PFSK-1 (cell line): Measurements from ENCODE around the gene DTX3.

Source experiments
- FOXP2 ChIP-seq: optimal IDR thresholded peaks from 2 replicates; pipeline ENCODE3; 2011; ENCODE audit warnings: borderline replicate concordance, control low read depth, inconsistent platforms; ENCODE audit not compliant: insufficient read depth; ENCODE audit errors: extremely low read length, extremely low read depth
- POLR2AphosphoS5 ChIP-seq: IDR thresholded peaks from 2 replicates; pipeline ENCODE4 v1.6.1; 2012; ENCODE audit warnings: low read depth, mild to moderate bottlenecking, control low read depth, low read length, moderate library complexity
- REST ChIP-seq, 2 experiments: IDR thresholded peaks; 2 replicates each; pipeline versions ENCODE4 v1.6.1 to v1.8.0; 2011 to 2012; ENCODE audit warnings: low read depth in 2 of 2, low read length in 2 of 2, control low read depth in 1 of 2, inconsistent platforms in 1 of 2, mild to moderate bottlenecking in 1 of 2, moderate library complexity in 1 of 2; ENCODE audit not compliant: insufficient read depth in 1 of 2
- SIN3A ChIP-seq: IDR thresholded peaks from 2 replicates; pipeline ENCODE4 v1.6.1; 2012; ENCODE audit warnings: mild to moderate bottlenecking, low read length, moderate library complexity, borderline replicate concordance; ENCODE audit not compliant: insufficient read depth
- TAF1 ChIP-seq: IDR thresholded peaks from 2 replicates; pipeline ENCODE4 v1.6.1; 2012; ENCODE audit warnings: low read length, control low read depth, borderline replicate concordance; ENCODE audit not compliant: insufficient read depth

DTX3 gene

GRCh38 chr12:57584690-57585089, 19.9 kb upstream of the DTX3 start:
- TF ChIP-seq FOXP2 (no peak), REST (IDR thresholded peaks at IDR 0.05; ENCODE audit: insufficient read depth in 1 of 2, low read depth in 2 of 2, low read length in 2 of 2) (no peak), TAF1 (no peak), SIN3A (no peak), POLR2AphosphoS5 (no peak)

- TF ChIP-seq FOXP2 (no peak), REST (IDR thresholded peaks at IDR 0.05; ENCODE audit: insufficient read depth in 1 of 2, low read depth in 2 of 2, low read length in 2 of 2) (no peak), POLR2AphosphoS5 (no peak), TAF1 (no peak), SIN3A (no peak)
Measured at GRCh38 chr12:57585156-57585555, 19.5 kb upstream of the DTX3 start.

GRCh38 chr12:57586128-57586527, 18.5 kb upstream of the DTX3 start:
- TF ChIP-seq TAF1 (no peak), FOXP2 (no peak), REST (IDR thresholded peaks at IDR 0.05; ENCODE audit: insufficient read depth in 1 of 2, low read depth in 2 of 2, low read length in 2 of 2) (no peak), SIN3A (no peak), POLR2AphosphoS5 (no peak)

GRCh38 chr12:57586832-57587429, 17.7 kb upstream of the DTX3 start:
- no peak for TF ChIP-seq POLR2AphosphoS5
- TF ChIP-seq FOXP2 = no peak
- TF ChIP-seq TAF1 = no peak

- TF ChIP-seq REST (IDR thresholded peaks at IDR 0.05; ENCODE audit: insufficient read depth in 1 of 2, low read depth in 2 of 2, low read length in 2 of 2) (no peak), FOXP2 (no peak), SIN3A (no peak)
Measured at GRCh38 chr12:57590479-57590863, 14.2 kb upstream of the DTX3 start.
